ENCODE data around the gene RB1. TPM values are rescaled to one million over a fixed set of nuclear protein-coding genes. Genes with fewer than 3 reads are reported as not detected.

The RB1 gene
- 34.8 and 37.4 TPM in 2 replicates for total RNA-seq

GRCh38 chr13:48303359-48304142 lies at the start of gene RB1:
Gene RB1, plus strand, starts transcription at chr13:48303751. Its CDS starts 162 bp downstream, at chr13:48303913.

DNA sequence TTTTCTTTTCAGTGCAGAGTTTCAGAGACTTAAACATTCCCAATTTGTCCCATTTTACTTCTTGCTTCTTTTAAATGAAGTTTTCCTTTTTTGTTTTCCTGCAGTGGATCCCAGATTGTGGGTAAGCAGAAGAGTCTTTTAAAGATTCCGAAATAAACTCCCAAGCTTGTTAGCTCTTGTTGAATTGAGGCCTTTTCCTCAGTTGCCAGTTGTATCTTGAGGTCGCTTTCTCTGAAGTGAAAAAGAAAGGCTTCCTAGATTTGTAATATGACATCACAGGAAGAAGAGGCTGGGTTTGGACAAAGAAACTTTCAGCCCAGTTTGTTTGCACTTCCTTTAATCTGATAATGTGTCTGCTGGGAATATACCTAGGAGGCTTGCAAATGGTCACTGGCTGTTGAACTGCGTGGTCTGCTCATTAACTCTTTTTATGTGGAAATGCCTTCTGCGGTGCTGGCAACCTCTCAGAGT lies 109.4 kb downstream of the RB1 start, which contains the start of gene LPAR6:
TSS of gene LPAR6 (minus strand) at position 233 of the 471 bp plus-strand sequence. CDS start 690 bp downstream, outside the sequence.

Other genes starting within 250 kb of the RB1 start
- 38.0 and 39.3 TPM in 2 replicates for gene MED4, start 208.6 kb upstream of the RB1 start, total RNA-seq
- gene ITM2B, start 70.5 kb upstream of the RB1 start, total RNA-seq = 361 and 595 TPM in 2 replicates
- 29.7 and 33.6 TPM in 2 replicates for gene LPAR6, start 109.4 kb downstream of the RB1 start, total RNA-seq
- 25.8 and 26.0 TPM in 2 replicates for gene RCBTB2, start 229.3 kb downstream of the RB1 start, total RNA-seq

Measured in dermis lymphatic vessel endothelial cell (primary cell).